Cerebellar cortex (tissue), 1 donor: ENCODE measurements around the gene GSTP1.
A peak's percentile ranks its signal among the peaks of the same experiment; 100 is the strongest.
"Not testable (repeated sequence)": the region's sequence is repeated elsewhere in the genome, so short reads cannot be mapped to it uniquely, and the experiment has no call there.

ENCODE experiments used
- DNase-seq: peaks from one replicate; pipeline ENCODE4 v3.0.0-alpha.2; 2015; ENCODE audit warnings: low spot score

The GSTP1 gene

DNA sequence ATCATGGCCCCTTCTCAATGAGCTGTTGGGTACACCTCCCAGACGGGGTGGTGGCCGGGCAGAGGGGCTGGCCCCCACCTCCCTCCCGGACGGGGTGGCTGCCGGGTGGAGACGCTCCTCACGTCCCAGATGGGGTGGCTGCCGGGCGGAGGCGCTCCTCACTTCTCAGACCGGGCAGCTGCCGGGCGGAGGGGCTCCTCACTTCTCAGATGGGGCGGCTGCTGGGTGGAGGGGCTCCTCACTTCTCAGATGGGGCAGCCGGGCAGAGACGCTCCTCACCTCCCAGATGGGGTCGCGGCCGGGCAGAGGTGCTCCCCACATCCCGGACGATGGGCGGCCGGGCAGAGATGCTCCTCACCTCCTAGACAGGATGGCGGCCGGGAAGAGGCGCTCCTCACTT lies 14.4 kb downstream of the GSTP1 start:
- not testable (repeated sequence) for DNase-seq

DNA sequence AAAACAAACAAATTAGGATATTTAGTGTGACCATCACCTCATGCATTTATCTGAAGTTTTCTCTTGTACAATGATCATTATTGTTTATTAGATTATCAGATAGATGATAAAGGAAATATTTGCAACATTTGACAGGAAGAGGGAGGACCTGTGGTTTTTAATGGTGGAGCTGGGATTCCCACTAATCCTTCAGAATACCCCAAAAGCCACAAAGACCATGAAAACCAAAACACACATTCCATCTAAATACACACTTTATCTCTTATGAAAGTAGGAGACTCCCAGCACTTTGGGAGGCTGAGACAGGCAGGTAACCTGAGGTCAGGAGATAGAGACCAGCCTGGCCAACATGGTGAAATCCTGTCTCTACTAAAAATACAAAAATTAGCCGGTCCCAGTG lies 15.5 kb downstream of the GSTP1 start:
- DNase-seq = no peak

DNA sequence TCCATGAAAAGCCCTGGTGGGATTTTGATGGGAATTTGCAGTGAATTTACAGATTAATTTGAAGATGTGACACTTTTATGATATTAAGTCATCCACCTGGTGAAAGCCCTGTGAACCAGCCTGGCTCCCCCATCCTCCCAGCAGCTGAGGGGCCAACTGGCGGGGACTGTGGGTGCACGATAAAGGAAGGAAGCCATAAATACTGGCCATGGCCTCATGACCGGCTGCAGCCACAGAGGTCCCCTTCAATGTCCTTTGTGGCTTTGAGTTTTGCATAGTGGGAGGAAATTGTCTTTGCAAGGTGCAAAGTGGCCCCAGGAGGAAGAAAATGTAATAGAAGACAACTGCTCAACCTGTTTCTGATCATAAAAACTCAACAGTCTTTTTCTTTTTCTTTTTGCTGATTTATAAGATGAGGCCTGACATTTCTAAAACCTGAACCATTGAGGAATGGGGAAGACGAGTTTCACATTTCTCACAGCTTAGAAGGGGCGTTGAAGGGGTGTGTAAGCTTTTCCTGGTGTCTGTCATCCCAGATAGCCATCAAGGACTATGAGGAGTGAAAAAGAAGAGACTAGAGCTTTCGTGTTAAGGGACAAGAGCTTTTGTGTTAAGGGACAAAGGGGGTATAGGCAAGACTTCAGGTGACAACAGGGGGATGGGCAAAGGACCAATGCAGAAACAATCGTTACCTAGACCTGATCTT lies 16.9 kb downstream of the GSTP1 start:
- no peak for DNase-seq

DNA sequence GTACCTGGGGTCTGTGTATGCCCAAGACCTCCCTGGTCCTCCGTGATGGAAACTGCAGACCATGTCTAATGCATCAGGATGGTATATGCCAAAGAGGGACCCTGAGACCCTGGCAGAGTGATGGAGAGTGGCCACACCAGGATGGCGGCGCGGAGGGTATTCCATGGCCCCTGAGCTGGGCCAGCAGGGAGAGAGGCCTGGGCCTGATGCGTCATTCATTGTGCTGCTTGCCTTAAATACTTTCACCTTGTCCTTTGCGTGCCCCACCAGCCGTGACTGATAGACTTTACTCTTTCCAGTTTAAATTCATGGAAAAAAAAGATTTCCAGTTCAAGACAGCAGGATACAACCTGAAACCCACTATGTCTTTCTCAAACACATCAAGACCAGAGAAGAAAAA lies 17.5 kb downstream of the GSTP1 start:
- no peak for DNase-seq

DNA sequence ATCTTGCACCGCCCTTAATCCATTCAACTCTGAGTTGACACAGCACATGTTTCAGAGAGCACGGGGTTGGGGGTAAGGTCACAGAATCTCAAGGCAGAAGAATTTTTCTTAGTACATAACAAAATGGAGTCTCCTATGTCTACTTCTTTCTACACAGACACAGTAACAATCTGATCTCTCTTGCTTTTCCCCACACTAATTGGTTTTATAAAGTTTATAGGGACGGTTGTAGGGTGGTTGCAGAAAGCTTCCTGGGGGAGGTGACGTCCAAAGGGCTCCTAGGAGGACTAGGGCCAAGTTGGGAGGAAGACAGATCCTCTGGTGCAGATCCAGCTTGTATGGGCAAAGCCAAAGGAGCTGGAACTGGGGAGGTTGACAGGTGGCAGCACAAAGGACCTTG lies 20.5 kb downstream of the GSTP1 start:
- DNase-seq = not testable (repeated sequence)

DNA sequence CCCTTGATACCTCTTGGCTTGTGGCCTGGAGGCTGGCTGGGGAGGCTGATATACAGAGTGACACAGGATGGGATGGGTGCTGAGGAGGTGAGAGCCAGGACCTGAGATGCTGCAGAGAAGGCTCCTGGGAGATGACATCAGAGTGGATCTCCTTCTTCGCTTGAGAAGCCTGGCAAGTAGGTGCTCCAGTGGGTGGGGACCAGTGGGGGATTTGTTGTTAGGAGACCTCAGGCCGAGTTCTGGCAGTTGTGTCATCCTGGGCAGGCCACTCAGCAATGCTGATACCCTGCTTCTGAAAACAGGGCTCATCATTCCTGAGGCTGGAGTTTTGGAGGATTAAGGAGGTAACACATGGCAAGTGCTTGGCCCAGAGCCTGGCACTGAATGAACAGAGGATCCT lies 21.2 kb downstream of the GSTP1 start:
- DNase-seq = no peak

DNA sequence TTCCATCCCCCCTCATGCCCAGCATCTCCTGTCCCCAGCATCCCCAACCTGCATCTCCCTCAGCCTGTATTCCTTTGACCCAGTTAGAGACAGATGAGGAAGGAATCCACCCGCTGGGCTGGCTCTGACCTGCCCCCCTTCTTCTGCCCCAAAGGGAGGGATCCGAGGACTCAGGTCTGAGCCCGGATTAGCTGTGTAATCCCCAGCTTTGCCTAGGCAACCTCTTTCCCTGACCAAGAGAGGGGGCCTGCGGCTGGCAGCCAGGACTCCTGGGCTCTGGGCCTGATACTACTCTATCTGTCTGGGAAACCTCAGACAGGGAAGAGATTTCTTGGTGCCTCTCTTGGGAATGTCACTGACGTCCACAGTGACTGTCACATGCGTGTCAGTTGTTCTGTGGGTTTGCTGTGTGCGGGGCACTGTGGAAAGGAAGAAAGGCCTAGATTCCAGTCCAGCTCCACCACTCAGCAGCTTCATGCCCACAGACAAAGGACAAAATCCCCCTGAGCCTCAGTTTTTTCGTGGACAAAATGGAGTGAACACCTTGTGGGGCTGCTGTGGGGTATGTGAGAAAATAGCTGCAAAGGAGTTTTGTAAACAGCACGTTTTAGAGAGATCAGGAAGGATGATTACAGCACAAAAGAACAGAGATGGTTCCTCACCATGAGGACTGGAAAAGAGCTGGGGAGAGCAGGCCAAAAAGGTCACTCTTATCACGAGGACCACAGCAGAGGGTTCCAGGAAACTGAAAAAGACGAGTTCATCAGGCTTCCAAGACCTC lies 21.8 kb downstream of the GSTP1 start:
- DNase-seq = no peak

DNA sequence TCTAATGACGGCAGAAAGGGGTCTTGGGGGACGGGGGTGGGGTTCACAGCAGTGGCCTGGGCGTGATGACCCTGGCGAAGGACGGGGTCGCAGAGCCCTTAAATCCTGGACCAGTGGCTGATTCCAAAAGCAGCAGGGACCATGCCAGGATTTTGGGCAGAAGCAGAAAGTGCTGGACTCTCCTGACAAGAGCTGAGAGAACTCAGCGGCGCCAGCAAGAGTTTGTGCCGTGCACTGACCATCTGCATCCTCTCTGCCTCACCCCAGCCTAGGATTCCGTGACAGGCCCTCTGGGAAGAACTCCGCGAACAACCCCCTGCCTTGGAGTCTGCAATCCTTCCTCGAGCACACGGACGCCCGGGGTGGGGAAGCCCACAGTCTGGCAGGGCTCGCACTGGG lies 22.5 kb downstream of the GSTP1 start:
- DNase-seq = no peak

DNA sequence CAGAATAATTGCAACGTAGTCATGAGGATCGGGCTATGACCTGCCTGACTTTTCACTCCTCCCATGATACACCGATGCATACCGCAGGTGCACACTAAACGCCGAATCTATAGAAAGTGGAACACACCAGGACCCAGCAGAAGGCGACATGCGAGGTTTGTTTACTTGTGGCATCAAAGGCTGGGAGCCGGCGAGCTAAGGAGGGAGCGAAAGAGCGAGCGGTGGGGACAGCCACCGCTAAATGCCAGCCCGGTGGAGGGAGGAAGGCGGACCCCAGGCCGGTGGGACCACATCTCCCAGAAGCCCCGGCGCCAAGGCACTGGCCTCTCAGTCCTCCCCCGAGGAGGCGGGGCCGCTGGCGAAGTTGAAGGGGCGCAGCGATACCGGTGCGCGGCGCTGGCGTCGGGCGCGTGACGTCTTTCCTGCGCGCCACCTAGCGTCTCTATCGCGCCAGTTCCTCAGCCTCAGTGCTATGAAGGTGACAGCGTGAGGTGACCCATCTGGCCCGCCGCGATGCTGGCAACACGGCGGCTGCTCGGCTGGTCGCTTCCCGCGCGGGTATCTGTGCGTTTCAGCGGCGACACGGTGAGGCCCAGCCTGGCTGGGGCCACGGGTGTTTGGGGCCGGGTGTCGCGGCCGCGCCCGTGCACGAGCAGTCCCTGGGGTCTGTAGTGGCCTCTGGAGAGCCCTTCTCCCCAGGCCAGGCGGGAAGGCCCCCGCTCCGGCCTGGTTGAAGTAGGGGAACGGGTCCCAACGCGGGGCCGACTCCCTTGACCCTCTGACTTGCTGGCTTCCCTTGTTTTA lies 23.1 kb downstream of the GSTP1 start, which contains the start of gene NDUFV1:
NDUFV1 (plus strand) TSS at position 445 of the 804 bp plus-strand sequence; CDS start at position 514, 69 bp downstream.
- peak; percentile 97 for DNase-seq

DNA sequence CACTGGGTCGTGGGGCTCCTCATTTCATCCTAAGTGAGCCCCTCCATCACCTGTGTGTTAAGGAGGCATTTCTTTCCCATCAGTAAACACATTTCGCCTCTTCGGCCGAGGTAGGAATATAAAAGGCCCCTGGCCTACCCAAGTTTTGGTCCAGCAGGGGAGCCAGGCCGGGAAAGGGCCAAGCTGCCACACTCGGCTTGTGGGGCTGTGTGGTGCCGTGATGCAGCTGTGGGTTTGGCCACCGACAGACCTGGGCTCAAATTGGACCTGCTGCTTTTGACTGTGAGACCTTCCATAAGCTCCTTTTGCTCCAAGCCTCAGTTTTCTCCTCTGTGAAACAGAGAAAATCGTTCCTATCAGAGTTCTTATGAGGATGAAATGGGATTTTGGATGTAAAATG lies 23.9 kb downstream of the GSTP1 start:
- DNase-seq = no peak

DNA sequence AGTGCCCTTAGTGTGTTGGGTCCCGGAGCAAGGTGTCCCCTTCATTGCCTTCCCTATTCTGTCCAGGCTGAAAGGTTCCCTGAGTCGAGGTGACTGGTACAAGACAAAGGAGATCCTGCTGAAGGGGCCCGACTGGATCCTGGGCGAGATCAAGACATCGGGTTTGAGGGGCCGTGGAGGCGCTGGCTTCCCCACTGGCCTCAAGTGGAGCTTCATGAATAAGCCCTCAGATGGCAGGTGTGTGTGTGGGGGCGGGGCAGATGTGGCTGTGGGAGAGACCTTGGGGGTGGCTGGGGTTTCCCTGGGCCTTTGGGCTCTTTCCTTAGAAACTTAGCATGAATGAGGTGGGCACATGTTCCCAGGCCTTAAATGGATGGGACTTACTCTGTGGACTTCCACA lies 24.9 kb downstream of the GSTP1 start:
- DNase-seq = no peak

DNA sequence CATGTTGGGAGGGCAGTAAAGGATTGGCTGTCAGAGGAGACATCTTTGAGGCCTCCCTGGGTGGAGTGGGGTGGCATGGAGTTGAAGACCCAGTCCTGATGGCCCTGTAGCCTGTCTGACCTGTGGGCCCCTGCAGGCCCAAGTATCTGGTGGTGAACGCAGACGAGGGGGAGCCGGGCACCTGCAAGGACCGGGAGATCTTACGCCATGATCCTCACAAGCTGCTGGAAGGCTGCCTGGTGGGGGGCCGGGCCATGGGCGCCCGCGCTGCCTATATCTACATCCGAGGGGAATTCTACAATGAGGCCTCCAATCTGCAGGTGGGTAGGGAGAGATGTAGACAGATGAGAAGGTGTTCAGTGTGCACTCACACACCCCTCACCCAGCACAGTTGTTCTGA lies 25.7 kb downstream of the GSTP1 start:
- DNase-seq = no peak

DNA sequence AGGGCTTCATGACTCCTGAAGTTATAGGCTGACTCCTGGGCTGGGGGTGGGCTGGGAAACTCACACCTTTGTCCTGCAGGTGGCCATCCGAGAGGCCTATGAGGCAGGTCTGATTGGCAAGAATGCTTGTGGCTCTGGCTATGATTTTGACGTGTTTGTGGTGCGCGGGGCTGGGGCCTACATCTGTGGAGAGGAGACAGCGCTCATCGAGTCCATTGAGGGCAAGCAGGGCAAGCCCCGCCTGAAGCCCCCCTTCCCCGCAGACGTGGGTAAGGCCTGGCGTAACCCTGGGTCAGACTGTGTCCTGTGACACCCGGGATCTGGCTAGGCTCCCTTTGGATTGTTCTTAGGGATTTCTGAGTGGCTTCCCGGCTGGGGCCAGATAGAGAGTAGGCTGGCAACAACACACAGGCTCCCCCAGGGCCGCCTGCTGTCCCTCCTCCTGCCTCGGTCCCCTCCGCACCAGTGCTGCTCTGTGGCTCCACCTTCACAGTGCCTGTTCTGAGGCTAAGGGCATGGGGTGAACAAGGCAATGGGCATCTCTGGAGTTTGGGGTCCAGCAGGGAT lies 26.8 kb downstream of the GSTP1 start:
- no peak for DNase-seq

DNA sequence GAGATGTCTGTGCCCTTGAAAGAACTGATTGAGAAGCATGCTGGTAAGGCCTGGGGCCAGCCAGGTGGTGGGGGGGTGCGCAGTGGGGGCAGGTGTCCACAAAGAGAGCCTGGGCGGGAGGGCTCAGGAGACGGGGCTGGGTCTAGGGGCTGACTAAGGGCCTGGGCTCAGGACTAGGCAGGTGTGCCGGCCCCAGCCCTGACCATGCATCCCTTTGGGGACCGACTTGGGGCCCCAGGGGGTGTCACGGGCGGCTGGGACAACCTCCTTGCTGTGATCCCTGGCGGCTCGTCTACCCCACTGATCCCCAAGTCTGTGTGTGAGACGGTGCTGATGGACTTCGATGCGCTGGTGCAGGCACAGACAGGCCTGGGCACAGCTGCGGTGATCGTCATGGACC lies 27.6 kb downstream of the GSTP1 start:
- no peak for DNase-seq

DNA sequence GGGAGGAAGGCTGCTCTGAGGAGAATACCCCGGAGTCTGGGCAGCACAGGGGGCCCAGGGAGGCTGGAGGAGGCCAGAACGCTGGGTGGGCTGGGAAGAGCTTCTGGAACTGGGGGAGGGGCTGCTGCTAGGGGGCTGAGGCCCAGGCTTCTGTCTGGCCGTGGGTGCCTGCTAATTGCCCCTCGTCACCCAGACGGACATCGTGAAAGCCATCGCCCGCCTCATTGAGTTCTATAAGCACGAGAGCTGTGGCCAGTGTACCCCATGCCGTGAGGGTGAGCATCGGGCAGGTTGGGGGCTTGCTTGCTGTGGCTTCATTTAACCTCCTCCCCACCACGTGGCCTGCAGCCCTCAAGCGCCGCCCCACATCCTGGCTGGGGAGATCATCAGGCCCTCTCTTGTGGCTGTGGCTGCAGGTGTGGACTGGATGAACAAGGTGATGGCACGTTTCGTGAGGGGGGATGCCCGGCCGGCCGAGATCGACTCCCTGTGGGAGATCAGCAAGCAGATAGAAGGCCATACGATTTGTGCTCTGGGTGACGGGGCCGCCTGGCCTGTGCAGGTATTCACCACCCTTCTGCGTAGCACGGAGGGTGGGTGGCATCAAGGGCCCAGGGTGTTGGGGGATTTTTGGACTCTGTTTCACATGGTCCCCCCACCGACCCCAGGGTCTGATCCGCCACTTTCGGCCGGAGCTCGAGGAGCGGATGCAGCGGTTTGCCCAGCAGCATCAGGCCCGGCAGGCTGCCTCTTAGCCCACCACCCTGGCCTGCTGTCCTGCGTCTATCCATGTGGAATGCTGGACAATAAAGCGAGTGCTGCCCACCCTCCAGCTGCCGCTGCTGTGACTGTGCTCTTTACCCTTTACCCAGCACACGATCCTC lies 28.3 kb downstream of the GSTP1 start:
- no peak for DNase-seq

DNA sequence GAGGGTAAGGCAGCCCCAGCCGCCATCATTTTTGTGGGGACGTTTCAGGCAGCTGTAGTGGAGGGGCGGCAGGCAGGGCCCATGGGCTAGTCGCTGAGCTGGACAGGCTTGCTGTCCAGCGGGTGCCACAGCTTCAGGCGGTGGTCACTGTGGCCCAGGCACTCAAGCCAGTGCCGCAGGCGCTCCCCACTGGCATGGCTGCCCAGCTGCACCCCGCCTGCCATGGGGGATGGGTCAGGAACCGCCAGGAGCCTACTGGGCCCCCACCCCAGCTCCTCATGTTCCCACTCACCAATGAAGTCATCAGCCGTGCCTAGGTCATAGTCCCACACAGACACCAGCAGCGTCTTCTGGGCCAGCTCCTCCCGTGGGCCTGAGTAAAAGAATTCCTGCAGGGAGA lies 29.1 kb downstream of the GSTP1 start:
- DNase-seq = no peak

DNA sequence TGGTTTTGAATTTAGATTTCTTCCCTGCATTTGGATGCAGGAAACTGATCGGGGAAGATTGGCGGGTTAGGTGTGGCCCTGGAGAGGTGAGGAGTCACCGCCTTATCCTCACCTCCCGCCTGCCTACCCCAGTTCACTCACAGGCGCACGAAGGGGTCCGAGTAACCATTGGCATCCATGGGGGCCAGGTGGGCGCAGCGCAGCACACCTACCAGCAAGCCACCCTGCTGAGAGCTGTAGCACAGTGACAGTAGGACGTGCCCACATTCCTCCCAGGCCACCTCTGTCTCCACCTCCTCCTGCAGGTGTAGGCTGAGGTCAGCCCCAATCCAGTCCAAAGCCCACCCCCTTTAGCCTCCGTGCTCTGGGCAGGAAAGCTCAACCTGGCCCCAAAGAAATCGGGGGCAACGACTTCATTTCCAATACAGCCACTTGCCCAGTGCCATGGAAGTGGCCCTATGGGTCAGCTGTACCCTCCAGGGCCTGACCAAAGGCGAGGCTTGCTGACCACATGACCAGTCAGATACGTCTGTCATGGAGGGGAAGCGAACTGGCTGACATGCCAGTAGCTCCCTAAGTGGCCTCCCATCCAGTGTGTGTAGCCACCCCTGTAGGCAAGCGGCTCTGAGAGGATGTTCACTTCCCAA lies 29.8 kb downstream of the GSTP1 start:
- DNase-seq = no peak

DNA sequence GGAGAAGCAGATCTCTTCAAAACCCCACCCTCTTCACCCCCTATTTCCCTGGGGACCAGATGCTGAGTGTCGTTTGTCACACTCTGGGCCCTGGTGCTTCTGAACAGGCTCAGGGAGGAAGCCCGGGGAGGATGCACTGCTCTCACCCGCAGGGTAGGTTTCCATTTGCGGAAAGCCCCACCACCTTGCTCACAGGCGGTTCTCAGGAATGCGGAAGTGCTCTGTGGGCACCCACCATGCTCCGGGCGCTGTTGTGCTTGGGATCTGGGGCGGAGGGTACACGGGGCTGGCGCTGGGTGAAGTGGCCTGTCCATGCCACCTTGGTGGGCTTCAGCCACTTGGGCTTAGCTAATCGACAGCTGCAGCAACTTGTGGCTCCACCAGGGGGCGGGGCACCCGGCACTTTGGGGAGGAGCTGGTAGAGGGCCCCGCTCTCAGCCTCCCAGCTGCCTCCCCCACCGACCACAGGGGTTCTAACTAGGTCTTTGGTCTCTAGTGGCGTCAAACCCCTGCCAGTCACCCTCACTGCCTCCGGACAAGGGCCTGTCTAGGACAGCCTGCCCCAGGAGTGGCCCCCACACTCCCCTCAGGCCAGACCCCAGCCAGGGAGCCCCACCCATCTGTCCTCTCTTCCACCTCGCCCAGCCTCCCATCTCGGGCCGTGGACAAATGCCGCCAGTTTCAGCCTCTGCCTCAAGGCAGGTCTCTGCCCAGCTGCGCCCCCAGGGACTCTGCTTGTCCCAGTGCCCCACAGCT lies 30.5 kb downstream of the GSTP1 start:
- peak; percentile 37 for DNase-seq

DNA sequence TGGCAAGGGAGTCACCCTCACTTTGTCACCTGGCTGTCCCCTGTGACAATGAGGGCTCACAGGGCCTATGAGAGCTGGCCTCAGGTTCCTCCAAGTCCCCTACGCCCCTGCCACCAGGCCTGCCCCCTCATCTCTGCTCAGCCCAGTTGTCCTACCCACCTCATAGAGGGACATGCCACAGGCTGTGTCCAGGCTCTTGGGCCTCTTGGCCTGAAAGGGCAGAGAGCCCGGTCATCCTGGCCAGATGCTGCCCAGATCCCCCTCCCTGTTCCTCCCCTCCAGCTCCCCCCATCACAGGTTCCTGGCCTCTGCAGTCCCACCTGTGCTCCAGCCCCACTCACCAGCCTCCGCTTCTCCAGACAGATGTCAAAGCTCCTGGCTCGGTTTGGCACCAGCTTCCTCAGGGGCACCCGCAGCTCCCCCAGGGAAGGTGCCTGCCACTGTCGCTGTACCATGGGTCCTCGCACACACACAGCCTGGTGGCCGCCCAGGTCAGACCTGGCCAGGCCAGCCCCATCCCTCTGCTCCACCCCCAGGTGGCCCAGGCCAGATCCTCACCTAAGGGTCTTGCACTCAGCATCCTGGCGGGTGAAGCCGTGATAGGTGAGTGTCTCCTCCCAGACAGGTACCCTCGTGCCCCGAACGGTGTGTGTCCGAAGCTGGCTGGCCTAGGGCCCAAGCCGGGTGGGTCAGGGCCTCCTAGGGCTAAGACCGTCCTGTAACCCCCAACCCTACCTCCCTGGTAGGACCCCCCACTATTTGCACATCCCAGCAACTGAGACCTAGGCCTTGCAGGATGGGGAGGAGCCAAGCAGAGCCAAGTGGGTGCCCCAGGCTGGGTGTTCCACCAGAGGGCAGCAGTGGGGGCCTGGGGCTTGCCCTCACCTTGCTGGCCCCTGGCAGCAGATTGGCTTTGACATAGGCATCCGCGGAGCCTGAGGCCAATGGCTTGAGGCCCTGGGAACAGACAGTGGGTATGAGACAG lies 31.4 kb downstream of the GSTP1 start:
- no peak for DNase-seq
